Neuronal stem cell (in vitro differentiated cells): ENCODE results near the gene TBC1D14.

ENCODE experiments used
- DNase-seq: peaks from one replicate; pipeline ENCODE4 v3.0.0-alpha.2; 2013; ENCODE audit warnings: low spot score
- H2AFZ ChIP-seq: one replicate; pipeline ENCODE4 v1.6.1; 2013; ENCODE audit warnings: mild to moderate bottlenecking, low read length, inconsistent platforms
- H2AK5ac ChIP-seq: 2 replicates; pipeline ENCODE4 v1.6.1; 2013; ENCODE audit warnings: low read depth, mild to moderate bottlenecking, inconsistent platforms, low read length, moderate library complexity, mixed read lengths
- H2BK120ac ChIP-seq: 2 replicates; pipeline ENCODE4 v1.6.1; 2013; ENCODE audit warnings: low read depth, mild to moderate bottlenecking, inconsistent platforms, low read length, moderate library complexity, mixed read lengths
- H2BK12ac ChIP-seq: one replicate; pipeline ENCODE4 v1.6.1; 2013; ENCODE audit warnings: low read length, inconsistent platforms
- H2BK15ac ChIP-seq: 2 replicates; pipeline ENCODE4 v1.6.1; 2013; ENCODE audit warnings: mild to moderate bottlenecking, low read length, inconsistent platforms, mixed read lengths
- H2BK5ac ChIP-seq: one replicate; pipeline ENCODE4 v1.6.1; 2013; ENCODE audit warnings: inconsistent platforms, mild to moderate bottlenecking, low read length, moderate library complexity
- H3K14ac ChIP-seq: one replicate; pipeline ENCODE4 v1.6.1; 2013; ENCODE audit warnings: low read length, inconsistent platforms
- H3K18ac ChIP-seq: 2 replicates; pipeline ENCODE4 v1.6.1; 2013; ENCODE audit warnings: low read length, inconsistent platforms
- H3K23ac ChIP-seq: 2 replicates; pipeline ENCODE4 v1.6.1; 2013; ENCODE audit warnings: low read depth, mild to moderate bottlenecking, mixed read lengths, low read length, inconsistent platforms; ENCODE audit not compliant: poor library complexity
- H3K27ac ChIP-seq: replicated peaks from 3 replicates; pipeline ENCODE4 v1.5.1; 2013; ENCODE audit warnings: low read length, inconsistent platforms
- H3K27me3 ChIP-seq, 3 experiments: 2 replicates each; pipeline ENCODE4 v1.6.1; 2013; ENCODE audit warnings: low read length in 3 of 3, mild to moderate bottlenecking in 2 of 3, inconsistent platforms in 1 of 3, low read depth in 1 of 3, mixed read lengths in 1 of 3, moderate library complexity in 1 of 3; ENCODE audit not compliant: control insufficient read depth in 3 of 3, insufficient read depth in 3 of 3
- H3K36me3 ChIP-seq, 2 donors: replicated peaks in 1 of 2; 2 replicates each; pipeline ENCODE4 v1.6.1; 2013; ENCODE audit warnings: low read length in 2 of 2; ENCODE audit not compliant: control insufficient read depth in 2 of 2, insufficient read depth in 2 of 2
- H3K4ac ChIP-seq: 2 replicates; pipeline ENCODE4 v1.6.1; 2013; ENCODE audit warnings: inconsistent platforms, mild to moderate bottlenecking, low read length, moderate library complexity
- H3K4me1 ChIP-seq, 2 donors: 1 replicate in 1 of 2; 2 replicates in 1 of 2; pipeline ENCODE4 v1.6.1; 2013; ENCODE audit warnings: low read length in 2 of 2, low read depth in 1 of 2; ENCODE audit not compliant: control insufficient read depth in 2 of 2, insufficient read depth in 1 of 2
- H3K4me2 ChIP-seq: one replicate; pipeline ENCODE4 v1.6.1; 2013; ENCODE audit warnings: mild to moderate bottlenecking, low read length, inconsistent platforms; ENCODE audit not compliant: insufficient read depth, poor library complexity, severe bottlenecking
- H3K4me3 ChIP-seq, 2 donors: 2 replicates each; pipeline ENCODE4 v1.5.1; 2013; ENCODE audit warnings: low read length in 2 of 2, mild to moderate bottlenecking in 2 of 2, inconsistent platforms in 1 of 2, moderate library complexity in 1 of 2
- H3K79me1 ChIP-seq: one replicate; pipeline ENCODE4 v1.6.1; 2013; ENCODE audit warnings: low read depth, mild to moderate bottlenecking, inconsistent platforms, low read length, moderate library complexity
- H3K9ac ChIP-seq: one replicate; pipeline ENCODE4 v1.6.1; 2013; ENCODE audit warnings: mild to moderate bottlenecking, low read depth, low read length, inconsistent platforms; ENCODE audit not compliant: poor library complexity
- H3K9me3 ChIP-seq, 2 donors: replicated peaks in 1 of 2; 2 replicates each; pipeline versions ENCODE3 to v1.6.1; 2013; ENCODE audit warnings: low read length in 2 of 2, mild to moderate bottlenecking in 2 of 2, inconsistent platforms in 1 of 2, low read depth in 1 of 2, mixed read lengths in 1 of 2, moderate library complexity in 1 of 2; ENCODE audit not compliant: control insufficient read depth in 2 of 2, insufficient read depth in 1 of 2
- H4K8ac ChIP-seq: one replicate; pipeline ENCODE4 v1.6.1; 2013; ENCODE audit warnings: low read depth, mild to moderate bottlenecking, inconsistent platforms, low read length, moderate library complexity
- H4K91ac ChIP-seq: one replicate; pipeline ENCODE4 v1.6.1; 2013; ENCODE audit warnings: low read length, low read depth, mild to moderate bottlenecking, inconsistent platforms; ENCODE audit not compliant: poor library complexity
- WGBS, 2 donors: extraction: QIAGEN DNeasy Blood & Tissue Kit; methylation state at CpG; one replicate each; pipeline ENCODE4 v1.1.7; 2013; ENCODE audit warnings: missing lambda C conversion rate in 2 of 2, mixed read lengths in 1 of 2; ENCODE audit not compliant: insufficient read length in 2 of 2, insufficient replicate concordance in 1 of 2; ENCODE audit errors: extremely low coverage in 2 of 2; 5-methylcytosine and 5-hydroxymethylcytosine counted together

TBC1D14 gene

DNA sequence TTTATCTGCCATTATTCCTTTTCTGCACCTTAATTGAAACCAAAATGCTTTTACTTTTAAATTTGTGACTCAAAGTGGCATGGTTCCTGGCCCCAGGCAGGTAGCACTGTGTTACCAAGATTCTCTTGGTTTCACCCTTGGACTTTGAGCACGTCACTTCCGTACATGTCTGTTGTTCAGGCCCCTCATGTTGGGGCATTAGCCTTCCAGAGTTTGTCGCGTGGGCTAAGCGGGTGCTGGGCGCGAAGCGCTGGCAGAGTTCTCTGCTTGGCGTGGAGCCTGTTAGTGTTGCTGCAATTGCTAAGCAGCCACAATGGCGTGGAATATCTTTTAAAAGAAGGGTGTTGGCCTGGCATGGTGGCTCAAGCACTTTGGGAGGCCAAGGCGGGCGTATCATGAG is 119.6 kb downstream of the TBC1D14 start:
- no peak overlapping the region for H3K14ac ChIP-seq
- no peak overlapping the region for H3K18ac ChIP-seq
- H2BK15ac ChIP-seq, result no peak overlapping the region
- H4K91ac ChIP-seq, result no peak overlapping the region
- no peak overlapping the region for H2BK12ac ChIP-seq
- no peak overlapping the region for H3K9ac ChIP-seq
- no peak overlapping the region for H3K4me2 ChIP-seq
- peaks cover 0 to 2% of the 10 kb centered on the region in 2 donors for H3K9me3 ChIP-seq
- peaks cover 2% of the 10 kb centered on the region for H3K79me1 ChIP-seq
- H3K4ac ChIP-seq, result no peak overlapping the region
- no peak overlapping the region for H2BK5ac ChIP-seq
- no CpG with 5 or more reads among the region's 12 CpGs for WGBS, 2 donors
- DNase-seq, result no peak
- no peak overlapping the region for H3K4me3 ChIP-seq
- H2BK120ac ChIP-seq, result no peak overlapping the region
- H3K27me3 ChIP-seq, result no peaks in the 10 kb centered on the region
- H2AK5ac ChIP-seq, result no peak overlapping the region
- peaks cover 41 to 87% of the 10 kb centered on the region in 2 donors for H3K36me3 ChIP-seq
- no peak overlapping the region for H4K8ac ChIP-seq
- no peak overlapping the region for H3K27ac ChIP-seq
- no peak overlapping the region for H2AFZ ChIP-seq
- H3K23ac ChIP-seq, result no peak overlapping the region
- H3K4me1 ChIP-seq, result peaks cover 0 to under 1% of the 10 kb centered on the region in 2 donors

DNA sequence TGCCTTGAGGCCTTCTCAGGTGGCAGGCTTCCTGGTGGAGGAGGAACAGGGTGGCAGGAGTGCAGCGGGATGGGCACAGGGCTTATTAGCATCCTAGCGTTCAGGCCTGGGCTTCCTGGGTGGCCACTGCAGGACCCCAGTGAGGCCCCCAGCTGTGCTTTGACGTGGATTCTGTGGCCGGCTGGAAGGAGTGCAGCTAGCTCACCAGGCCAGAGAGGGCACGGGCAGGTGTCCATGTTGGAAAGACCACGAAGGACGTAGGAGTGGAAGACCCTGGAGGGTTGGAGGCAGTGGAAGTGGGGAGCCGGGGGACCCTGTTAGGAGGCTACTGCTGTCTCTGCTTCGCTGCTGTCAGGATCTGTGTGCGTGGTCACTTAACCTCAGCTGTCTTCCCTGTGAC is 120.3 kb downstream of the TBC1D14 start:
- no peak overlapping the region for H2BK15ac ChIP-seq
- no CpG with 5 or more reads among the region's 10 CpGs for whole genome bisulfite sequencing, 2 donors
- H2AK5ac ChIP-seq, result no peak overlapping the region
- H2AFZ ChIP-seq, result no peak overlapping the region
- DNase-seq, result no peak
- H2BK12ac ChIP-seq, result no peak overlapping the region
- no peaks in the 10 kb centered on the region for H3K27me3 ChIP-seq
- H3K9me3 ChIP-seq, result peaks cover 0 to 2% of the 10 kb centered on the region in 2 donors
- H3K18ac ChIP-seq, result no peak overlapping the region
- H2BK120ac ChIP-seq, result no peak overlapping the region
- H3K4me2 ChIP-seq, result no peak overlapping the region
- no peak overlapping the region for H3K14ac ChIP-seq
- H3K79me1 ChIP-seq, result peaks cover 2% of the 10 kb centered on the region
- no peak overlapping the region for H3K4me3 ChIP-seq
- H2BK5ac ChIP-seq, result no peak overlapping the region
- no peak overlapping the region for H4K91ac ChIP-seq
- H3K23ac ChIP-seq, result no peak overlapping the region
- peaks cover 37 to 80% of the 10 kb centered on the region in 2 donors for H3K36me3 ChIP-seq
- H3K9ac ChIP-seq, result no peak overlapping the region
- H4K8ac ChIP-seq, result no peak overlapping the region
- H3K4ac ChIP-seq, result no peak overlapping the region
- no peak overlapping the region for H3K27ac ChIP-seq
- H3K4me1 ChIP-seq, result peaks cover 0 to 7% of the 10 kb centered on the region in 2 donors

DNA sequence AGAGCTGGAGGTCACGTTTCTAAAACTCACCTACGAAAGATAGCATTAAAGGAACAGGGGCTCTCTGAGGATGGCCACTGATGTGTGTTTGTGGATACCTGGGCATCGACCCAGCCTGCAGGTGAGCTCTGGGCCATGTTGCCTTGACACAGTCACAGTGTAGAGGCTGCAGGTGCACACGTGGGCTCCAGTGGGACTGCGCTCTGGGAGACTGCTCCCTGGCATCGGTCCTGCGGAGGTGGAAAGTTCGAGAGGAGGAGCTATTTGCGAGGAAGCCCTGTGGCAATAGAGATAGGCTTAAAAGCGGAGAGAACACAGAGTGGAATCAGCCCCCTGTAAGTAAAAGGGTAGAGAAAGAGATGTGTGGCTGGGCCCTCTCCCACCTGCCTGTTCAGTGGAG is 121.2 kb downstream of the TBC1D14 start:
- Histone ChIP-seq H4K8ac (no peak overlapping the region), H2BK120ac (no peak overlapping the region), H3K36me3 (peaks cover 33 to 70% of the 10 kb centered on the region in 2 donors), H2BK12ac (no peak overlapping the region), H3K23ac (no peak overlapping the region), H3K14ac (no peak overlapping the region), H3K4me3 (no peak overlapping the region), H3K4ac (no peak overlapping the region), H2AK5ac (no peak overlapping the region), H3K9me3 (peaks cover 0 to 2% of the 10 kb centered on the region in 2 donors), H3K27me3 (no peaks in the 10 kb centered on the region), H3K4me2 (no peak overlapping the region), H4K91ac (no peak overlapping the region), H3K4me1 (peaks cover 0 to 9% of the 10 kb centered on the region in 2 donors), H2BK15ac (no peak overlapping the region), H3K27ac (no peak overlapping the region), H2BK5ac (no peak overlapping the region), H3K9ac (no peak overlapping the region), H2AFZ (no peak overlapping the region), H3K79me1 (peaks cover 2% of the 10 kb centered on the region), H3K18ac (no peak overlapping the region)
- WGBS, 2 donors, result no CpG with 5 or more reads among the region's 10 CpGs
- DNase-seq, result no peak

- H3K9me3 ChIP-seq, result peaks cover 0 to 2% of the 10 kb centered on the region in 2 donors
- H3K14ac ChIP-seq, result no peak overlapping the region
- H2BK12ac ChIP-seq, result no peak overlapping the region
- H4K8ac ChIP-seq, result no peak overlapping the region
- H3K27me3 ChIP-seq, result no peaks in the 10 kb centered on the region
- no peak for DNase-seq
- no peak overlapping the region for H3K4me3 ChIP-seq
- no peak overlapping the region for H2AK5ac ChIP-seq
- H3K36me3 ChIP-seq, result peaks cover 33 to 61% of the 10 kb centered on the region in 2 donors
- no peak overlapping the region for H2AFZ ChIP-seq
- no peak overlapping the region for H3K9ac ChIP-seq
- no CpG with 5 or more reads among the region's 35 CpGs for WGBS, 2 donors
- no peak overlapping the region for H4K91ac ChIP-seq
- H3K4me1 ChIP-seq, result peaks cover 0 to 9% of the 10 kb centered on the region in 2 donors
- H2BK120ac ChIP-seq, result no peak overlapping the region
- no peak overlapping the region for H2BK5ac ChIP-seq
- no peak overlapping the region for H3K4ac ChIP-seq
- H3K27ac ChIP-seq, result no peak overlapping the region
- H3K18ac ChIP-seq, result no peak overlapping the region
- no peak overlapping the region for H3K4me2 ChIP-seq
- no peaks in the 10 kb centered on the region for H3K79me1 ChIP-seq
- H2BK15ac ChIP-seq, result no peak overlapping the region
- peak overlapping the region; percentile 5 for H3K23ac ChIP-seq
Observed at GRCh38 chr4:7031558-7032449, 122.2 kb downstream of the TBC1D14 start.
